ENCODE results near the gene EHD3.
A peak's percentile ranks its signal among the peaks of the same experiment; 100 is the strongest.

EHD3 gene

GRCh38 chr2:31212659-31213600 is 21.0 kb upstream of the EHD3 start:
- DNase-seq (ENCODE audit: low spot score), result no peak

DNA sequence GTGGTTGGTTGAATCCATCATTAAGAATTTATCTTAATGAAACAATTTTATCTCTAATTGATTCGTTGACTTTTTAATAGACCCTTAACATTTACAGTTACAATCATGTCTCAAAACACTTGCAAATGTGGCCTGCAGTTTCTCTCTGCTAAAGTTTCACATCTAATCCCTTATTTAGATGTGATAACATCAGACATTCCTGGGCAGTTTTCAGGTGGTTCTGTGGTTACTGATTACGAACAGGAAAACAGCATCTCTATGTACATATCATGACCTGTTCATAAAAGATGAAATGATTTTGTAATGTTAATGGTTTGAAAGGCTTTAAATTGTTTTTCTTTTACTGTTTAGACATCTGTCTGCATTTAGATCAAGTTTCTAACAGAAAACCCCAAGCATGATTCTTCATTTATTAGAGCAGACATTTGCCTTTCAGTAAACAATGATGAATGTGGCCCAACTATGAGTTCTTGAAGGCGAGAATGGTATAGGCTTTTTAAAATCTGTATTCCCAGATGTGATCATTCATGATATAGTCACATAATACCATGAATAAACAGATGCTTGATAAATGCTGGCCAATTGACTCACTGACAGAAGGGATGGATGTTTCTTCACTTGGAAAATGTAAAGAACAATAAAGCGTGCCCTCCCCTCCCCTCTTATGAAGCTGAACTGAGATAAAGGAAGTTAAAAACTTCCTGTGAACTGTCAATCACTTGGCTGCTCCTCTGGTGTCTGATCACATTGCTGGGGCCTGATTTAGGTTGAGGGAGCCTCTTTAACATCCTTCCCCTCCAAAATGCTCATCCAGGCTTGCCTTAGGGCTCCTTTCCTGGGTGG is 20.1 kb upstream of the EHD3 start:
- DNase-seq (ENCODE audit: low spot score), result no peak

DNA sequence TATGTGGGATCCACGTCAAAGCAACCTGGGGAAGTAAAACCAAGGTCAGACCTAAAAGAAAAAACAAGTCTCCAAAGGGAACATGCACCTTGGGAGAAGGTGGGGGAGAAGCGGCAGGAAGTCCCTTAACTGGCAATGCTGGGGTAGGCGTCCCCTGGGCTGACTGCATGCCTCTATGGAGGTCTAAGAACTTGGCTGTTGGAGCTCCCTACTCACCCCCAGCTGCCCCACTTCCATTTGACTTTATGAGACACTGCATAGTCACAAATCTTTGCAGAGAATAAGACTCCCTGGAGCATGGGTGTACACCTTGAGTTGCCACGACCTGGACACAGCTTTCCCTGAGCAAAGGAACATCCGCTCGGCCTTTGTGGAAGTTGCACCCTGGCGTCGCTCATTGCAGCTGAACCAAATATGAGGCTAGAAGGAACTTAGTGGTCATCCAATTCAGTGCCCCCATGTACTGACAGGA is 19.5 kb upstream of the EHD3 start:
- no peak for DNase-seq (ENCODE audit: low spot score)

GRCh38 chr2:31216734-31217133 is 17.2 kb upstream of the EHD3 start:
- DNase-seq (ENCODE audit: low spot score), result no peak

DNA sequence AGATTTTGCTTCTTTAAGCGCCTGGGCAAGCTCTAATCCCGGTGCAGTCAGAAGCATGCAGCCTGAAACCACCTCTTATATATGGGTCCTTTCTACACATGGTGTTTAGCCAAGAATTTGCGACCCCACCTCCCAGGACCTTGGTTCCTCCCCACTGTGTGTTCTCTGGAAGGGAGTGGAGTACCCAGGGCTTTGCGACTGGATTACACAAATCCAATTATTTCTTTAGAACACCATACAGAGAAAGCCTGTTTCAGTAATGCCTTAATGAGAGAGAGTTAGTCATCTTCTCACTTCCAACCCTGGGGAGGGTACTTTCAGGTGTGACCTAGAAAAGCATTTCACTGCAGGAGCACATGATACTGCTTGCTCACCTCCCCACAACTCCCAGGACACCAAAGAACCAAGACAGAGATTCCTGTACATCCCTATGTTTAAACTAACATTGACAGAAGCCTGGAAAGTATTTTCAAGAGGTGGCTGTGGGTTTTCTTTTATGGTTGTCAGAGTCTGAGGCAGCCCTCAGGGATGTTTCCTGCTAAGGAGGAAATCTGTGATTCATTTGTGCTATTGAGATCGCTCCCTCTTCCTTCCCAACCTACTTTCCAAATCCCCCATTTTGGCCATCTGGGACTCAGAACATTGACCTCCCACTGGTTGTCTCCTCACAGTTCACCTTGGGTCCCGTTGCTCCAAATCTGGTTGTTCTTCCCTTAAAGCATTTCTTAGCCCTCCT is 16.3 kb upstream of the EHD3 start, which contains the start of gene CAPN14:
Gene CAPN14 (minus strand): TSS at position 51 of the 736 bp plus-strand sequence. CDS start 12,068 bp downstream, outside the sequence.
- no peak for DNase-seq (ENCODE audit: low spot score)

DNA sequence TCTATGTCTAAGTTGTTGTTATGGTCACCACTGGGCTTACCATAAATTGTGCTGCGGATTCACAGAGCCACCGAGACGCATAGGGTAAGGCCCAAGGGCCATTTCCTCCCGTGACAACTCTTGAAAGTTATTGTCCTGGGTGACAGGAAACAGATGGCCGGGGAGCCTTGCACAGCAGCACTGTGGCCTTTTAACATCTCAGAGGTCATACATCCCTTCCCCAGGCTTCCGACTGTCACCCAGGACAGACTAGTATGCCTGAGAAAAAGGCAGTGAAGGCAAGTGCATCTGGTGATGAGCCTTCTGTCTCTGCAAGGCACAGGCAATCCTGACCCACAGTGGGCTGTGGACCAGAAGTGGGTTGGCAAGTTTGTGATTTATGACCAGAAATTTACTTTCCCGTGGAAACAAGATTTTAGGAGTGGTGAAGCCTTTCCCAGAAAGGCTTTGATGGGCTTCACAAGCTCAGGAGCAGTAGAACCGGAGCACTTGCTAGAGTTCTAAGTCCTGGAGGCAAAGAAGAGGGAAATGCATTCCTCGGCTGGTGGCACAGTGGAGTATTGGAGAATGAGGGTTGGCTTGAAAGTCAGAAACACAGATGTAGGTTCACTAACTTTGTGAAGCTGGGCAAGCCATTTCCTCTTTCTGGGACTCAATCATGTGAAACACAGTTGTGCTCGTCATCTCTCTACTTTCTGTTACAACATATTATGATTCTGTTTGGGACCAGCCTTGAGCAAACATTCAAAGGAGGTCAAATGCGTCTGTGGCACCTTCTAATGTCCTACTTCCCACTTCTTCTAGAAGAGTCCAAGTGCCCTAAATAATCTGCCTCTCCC is 14.6 kb upstream of the EHD3 start:
- DNase-seq (ENCODE audit: low spot score), result no peak

GRCh38 chr2:31221544-31221943 is 12.4 kb upstream of the EHD3 start:
- DNase-seq (ENCODE audit: low spot score), result no peak

DNA sequence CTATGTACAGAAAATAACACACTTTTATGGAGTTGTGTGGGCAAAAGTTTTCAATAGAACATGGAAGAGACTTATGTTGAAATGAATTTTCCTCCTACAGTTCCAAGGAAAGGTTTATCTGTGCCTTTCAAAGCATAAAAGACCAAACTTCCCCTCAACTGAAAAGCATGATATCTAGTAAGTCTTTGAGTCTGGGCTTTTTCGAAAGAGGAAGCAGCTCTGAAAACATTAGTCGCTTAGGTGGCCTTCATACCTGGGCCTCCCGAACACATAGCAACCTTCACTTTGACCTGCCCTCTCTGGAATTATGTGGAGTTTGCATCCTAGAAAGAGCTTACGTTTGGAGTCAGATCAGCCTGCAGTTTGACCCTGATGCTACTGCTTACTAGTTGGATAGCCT is 11.9 kb upstream of the EHD3 start:
- DNase-seq (ENCODE audit: low spot score), result no peak

- DNase-seq (ENCODE audit: low spot score), result no peak
These were observed 10.9 kb upstream of the EHD3 start for GRCh38 chr2:31223026-31223425.

DNA sequence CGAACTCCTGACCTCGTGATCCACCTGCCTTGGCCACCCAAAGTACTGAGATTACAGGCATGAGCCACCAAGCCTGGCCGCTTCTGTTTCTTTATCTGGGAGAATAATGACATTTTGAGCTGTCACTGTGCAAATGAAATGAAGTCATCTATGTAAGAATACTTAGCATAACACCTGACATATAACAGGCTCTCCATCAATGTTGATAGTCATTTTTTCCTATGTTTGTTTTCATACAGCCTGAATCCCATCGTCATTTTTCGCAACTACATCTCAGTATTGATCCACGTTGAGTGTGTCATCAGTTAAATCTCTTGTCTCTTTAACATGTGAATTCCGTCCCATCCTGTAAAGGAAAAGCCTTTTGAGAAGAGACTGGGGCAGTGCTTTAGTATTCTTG is 10.2 kb upstream of the EHD3 start:
- no peak for DNase-seq (ENCODE audit: low spot score)

DNA sequence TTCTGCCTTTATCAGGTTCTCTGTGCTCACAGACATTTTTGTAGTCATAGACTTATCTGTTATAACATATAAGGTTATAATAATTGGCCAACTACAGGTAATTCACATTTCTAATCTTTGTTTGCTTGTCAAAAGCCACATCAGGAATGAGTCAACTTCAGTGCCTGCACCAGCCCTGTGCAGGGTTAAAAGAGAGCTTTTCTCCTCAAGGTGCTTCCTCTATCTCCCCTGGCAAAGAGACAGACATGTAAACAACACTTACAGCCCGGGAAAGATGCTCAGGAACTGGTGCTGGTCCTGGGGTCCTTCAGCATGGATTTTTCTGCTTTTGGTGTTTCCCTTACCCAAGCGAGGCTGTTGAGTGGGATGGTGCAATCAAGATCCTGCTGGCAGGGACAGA is 7.7 kb upstream of the EHD3 start:
- DNase-seq (ENCODE audit: low spot score), result no peak

GRCh38 chr2:31227110-31227509 is 6.8 kb upstream of the EHD3 start:
- no peak for DNase-seq (ENCODE audit: low spot score)

DNA sequence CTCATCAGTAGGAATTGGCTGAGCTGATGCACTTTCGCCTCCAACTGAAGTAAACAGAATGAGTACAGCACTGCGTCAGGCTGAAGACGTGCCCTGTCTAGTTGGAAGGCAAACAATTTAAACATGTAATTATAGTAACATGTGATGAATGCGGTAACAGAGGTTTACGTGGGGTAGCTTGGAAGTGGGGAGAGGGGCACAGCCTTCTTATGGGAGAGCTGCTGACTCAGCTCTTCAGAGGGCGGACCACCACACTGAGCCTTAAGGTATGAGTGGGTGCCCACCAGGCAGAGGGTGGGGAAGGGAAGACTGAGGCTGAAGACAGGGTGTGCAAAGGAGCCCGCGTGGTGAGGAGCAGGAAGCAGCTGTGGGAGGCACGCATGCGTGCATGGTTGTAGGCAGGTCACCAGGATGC is 6.2 kb upstream of the EHD3 start:
- no peak for DNase-seq (ENCODE audit: low spot score)

GRCh38 chr2:31228717-31229116 is 5.2 kb upstream of the EHD3 start:
- no peak for DNase-seq (ENCODE audit: low spot score)

DNA sequence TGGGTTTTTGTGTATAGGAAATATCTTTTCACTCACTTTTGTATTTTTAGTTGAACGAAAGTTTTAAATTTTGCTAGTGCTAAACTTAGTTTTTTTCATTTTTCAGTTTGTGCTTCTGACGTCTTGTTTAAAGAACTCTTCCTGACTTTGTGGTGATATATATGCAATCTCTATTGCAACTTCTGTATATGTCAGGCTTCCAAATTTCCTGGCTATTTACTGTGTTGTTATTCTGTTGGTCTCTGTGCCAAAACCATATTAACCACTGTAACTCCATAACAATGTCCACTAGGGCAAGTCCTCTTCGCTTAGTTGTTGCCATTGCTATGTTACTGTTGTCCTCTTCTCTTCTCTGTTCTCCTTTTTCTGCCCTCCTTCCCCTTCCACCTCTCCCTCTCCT is 3.2 kb upstream of the EHD3 start:
- no peak for DNase-seq (ENCODE audit: low spot score)

DNA sequence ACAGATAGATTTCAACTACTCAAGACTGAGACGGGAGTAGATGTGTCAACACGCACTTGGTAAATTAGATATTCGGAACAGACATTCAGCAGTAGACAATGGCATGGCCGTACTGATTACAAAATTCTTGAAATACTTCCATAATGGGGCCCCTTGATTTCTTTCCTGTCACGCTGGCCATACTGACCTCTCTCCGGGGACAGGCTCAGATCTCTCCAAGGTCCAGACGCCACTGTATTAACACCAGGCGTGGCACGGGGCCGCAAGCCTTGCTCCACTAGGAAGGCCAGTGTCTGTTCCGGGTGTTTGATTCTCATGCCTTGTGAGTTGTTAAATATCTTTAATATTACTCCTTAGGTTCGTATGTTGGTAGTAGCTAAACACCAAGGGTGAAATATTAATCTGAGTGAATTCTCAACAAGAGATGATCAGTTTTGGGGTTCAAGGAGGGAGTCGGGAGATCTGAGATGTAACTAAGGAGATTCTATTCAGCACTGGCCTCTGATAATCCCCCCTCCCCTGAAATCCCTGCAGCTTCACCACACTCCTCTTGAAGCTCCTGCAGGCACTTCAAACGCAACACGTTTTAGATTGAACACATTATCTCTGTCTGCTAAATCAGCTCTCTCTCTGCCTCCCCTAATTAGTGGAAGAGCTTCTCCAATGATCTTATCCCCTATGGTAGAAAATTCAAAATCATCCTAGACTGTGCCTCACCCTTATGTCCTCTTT is 2.2 kb upstream of the EHD3 start:
- DNase-seq (ENCODE audit: low spot score), result no peak

DNA sequence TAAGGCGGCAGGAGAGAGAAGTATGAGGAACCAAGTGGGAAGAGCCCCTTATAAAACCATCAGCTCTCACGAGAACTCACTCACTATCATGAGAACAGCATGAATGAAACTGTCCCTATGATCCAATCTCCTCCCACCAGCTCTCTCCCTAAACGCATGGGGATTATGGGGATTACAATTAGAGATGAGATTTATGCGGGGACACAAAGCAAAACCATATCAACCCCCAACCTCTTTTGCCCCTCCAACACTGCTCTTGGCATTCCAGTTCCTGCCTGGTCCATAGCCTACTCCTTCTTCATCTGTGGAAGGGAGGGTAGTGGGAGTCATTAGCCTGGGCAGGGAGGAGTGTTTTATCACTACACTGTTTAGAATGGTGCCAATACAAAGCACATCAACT is 1.4 kb upstream of the EHD3 start:
- no peak for DNase-seq (ENCODE audit: low spot score)

DNA sequence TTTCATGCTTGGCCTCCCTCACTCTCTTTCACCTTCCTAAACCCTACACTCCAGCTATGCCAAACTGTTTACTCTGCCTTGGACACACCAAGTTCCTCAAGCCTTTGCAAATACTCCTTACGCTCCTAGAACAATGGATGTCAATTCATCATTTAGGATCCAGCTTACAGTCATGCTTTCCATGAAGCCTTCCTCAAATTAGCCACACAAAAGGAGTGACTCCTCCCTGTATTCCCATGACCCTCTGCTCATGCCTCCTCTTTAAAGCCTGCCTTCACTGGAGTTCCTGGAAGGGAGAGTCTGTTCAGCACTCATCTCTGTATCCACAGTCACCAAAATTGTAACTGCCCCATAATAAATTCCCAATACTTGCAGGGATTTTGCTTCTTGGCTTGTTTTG is 721 bp upstream of the EHD3 start:
- DNase-seq (ENCODE audit: low spot score), result peak; percentile 29

DNA sequence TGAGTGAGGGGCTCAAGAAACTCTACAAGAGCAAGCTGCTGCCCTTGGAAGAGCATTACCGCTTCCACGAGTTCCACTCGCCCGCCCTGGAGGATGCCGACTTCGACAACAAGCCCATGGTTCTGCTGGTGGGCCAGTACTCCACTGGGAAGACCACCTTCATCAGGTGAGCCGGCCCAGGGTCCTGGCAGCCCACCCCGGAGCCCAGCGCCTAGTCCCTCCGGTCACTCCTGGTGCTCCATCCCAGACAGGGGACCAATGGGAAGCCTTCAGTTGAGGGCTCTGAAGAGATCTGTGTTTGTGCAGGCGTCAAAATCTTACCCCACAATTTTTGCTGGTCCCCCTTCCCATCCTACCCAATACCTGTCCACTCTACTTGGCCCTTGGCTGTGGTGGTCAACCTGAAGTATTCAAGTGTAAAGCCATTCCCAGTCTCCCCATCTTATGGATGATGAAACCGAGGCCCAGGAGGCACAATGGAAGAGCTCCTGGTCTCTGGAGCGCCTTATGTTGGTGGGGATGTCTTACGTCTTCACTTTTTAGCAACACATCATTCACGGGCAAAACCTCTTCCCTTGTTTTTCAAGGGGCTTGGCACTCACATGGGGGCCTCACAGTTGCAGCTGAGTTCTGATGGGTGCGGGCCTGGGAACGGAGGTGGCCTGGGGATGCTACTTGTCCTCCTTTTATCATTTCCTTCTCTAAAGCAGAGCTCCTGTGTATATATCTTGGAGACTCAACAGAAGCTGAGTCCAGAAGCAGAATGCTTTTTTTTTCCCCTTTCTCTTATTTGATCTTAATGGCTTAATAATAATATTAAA is 941 bp downstream of the EHD3 start:
- DNase-seq (ENCODE audit: low spot score), result no peak
